Cardiac fibroblast (primary cell): ENCODE data around the gene RNF213.

Experiments used
- DNase-seq, 2 donors: peaks; one replicate each; pipeline versions ENCODE4 v3.0.0 to v3.0.0-alpha.2; 2010; ENCODE audit warnings: low read depth in 2 of 2
- H3K4me3 ChIP-seq, 2 donors: replicated peaks in 1 of 2; 1 replicate in 1 of 2; 2 replicates in 1 of 2; pipeline ENCODE4 v1.5.1; 2011; ENCODE audit warnings: low read depth in 2 of 2, low read length in 2 of 2, mild to moderate bottlenecking in 2 of 2, moderate library complexity in 1 of 2
- CTCF ChIP-seq: IDR thresholded peaks from one replicate; pipeline ENCODE4 v1.5.1; 2011; ENCODE audit warnings: low read depth, mild to moderate bottlenecking, low read length, inconsistent platforms

RNF213 gene

DNA sequence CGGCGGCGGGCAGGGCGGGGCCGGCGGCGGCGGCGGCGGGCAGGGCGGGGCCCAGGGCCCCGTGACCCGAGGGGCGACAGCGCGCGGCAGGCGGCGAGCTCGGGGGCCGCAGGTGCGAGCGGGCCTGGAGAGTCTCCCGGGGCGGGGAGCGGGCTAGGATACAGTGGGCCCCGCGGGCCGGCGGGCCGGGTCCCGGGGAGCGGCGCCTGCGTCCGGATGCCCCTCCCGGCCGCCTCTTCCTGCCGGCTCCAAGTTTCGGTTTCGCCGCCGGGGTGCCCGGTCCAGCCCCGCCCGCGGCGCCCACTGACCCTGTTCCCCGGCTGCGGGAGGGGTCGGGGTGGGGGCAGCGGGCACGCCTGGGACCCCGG is at the start of gene RNF213:
Gene RNF213 (plus strand): TSS at position 62 of the 368 bp plus-strand sequence. CDS start 2,830 bp downstream, outside the sequence.
- H3K4me3 ChIP-seq = peak within 1 kb of the TSS; percentile 87 to 90
- peak; percentile 11 to 50 for DNase-seq
- TF ChIP-seq CTCF = no peak

DNA sequence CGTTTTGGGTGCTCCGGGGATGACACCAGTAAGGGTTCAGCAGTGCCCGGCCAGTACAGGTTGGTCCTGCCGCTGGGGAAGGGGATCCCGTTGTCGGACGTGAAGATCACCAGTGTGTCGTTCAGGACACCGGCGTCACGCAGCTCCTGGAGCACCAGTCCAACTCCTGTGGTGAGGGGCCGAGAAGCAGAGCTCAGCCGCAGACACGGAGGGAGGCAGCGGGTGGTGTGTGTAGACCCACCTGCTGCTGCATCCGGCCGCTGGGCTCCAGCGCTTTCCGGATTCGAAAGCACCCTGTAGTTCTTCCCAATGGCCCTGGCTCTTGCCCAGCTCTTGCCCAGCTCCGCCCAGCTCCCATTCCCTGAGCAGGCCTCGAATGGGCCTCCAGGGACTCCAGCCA is 48.5 kb upstream of the RNF213 start:
- TF ChIP-seq CTCF = no peak

GRCh38 chr17:80212511-80212910 is 48.1 kb upstream of the RNF213 start:
- DNase-seq = no peak
- no peak for TF ChIP-seq CTCF

More for the DNA sequence above, 48.5 kb upstream of the RNF213 start:
- no peak overlapping the region for H3K4me3 ChIP-seq
- DNase-seq = no peak

GRCh38 chr17:80212962-80213642 is 47.5 kb upstream of the RNF213 start:
- no peak for DNase-seq

More at GRCh38 chr17:80212511-80212910, 48.1 kb upstream of the RNF213 start:
- no peak overlapping the region for H3K4me3 ChIP-seq

DNA sequence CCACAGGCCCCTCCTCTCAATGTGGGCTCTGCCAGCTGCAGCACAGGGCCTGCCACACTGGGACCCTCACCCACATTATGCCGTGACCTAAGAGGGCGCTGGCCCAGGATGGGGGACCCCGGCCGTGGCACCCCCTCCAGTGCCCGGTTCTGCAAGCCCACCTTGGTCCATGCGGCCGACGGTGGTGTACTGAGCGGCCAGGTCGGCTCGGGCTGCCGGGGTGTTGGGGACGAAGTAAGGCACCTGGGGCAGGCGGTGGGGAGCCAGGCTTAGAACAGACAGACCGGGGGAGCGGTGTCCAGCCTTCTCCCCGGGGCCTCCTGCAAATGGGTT is 47.0 kb upstream of the RNF213 start:
- no peak overlapping the region for H3K4me3 ChIP-seq
- TF ChIP-seq CTCF = no peak
- no peak for DNase-seq

More at GRCh38 chr17:80212962-80213642, 47.5 kb upstream of the RNF213 start:
- H3K4me3 ChIP-seq = no peak overlapping the region
- no peak for TF ChIP-seq CTCF

DNA sequence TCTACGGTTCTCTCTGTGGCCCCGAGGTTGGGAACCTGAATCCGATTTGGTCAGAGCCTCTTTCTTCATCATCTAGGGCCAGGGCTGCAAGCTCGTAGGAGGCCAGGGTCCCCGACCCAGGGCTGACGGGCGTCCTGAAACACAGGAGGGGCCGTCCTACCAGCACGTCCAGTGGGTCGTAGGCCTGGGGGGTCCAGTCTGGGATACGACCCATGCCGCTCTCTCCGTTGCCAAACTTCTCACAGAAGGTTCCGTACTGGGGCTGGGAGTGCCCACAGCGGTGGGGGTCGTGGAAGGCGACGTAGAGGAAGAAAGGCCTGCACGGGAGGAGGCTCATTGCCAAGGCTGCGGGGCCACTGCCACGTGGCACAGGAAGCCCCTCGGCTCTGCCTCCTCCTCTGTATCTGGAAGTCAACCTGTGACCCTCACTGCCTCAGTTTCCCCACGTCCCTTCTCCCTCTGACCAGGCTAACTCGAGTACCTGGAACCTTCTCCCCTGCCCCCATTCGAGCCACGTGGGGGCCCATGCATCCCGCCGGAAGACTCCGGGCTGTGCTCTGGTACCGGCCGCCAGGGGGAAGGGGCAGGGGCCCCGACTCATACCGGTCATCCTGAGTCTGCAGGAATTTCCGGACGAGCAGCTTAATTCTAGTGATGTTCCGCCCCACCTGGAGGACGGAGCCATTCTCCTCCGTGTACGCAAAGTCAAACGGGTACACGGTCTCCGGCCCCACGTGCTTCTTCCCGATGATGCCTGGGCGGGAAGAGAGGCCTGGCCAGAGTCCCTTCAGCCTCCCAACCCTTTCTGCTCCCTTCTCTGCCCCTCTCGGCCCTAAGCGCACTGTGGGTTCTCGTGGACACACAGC is 46.4 kb upstream of the RNF213 start:
- DNase-seq = no peak
- H3K4me3 ChIP-seq = no peak overlapping the region
- no peak for TF ChIP-seq CTCF
